Sigmoid colon (tissue), 7 donors: ENCODE data around the gene KIF22. TPM values are rescaled to one million over a fixed set of nuclear protein-coding genes. Genes with fewer than 3 reads are reported as not detected.

Experiments
- DNase-seq: peaks from one replicate; pipeline ENCODE4 v3.0.0-alpha.2; 2019
- H3K27ac ChIP-seq, 4 donors: fragments of 200-600 bp; sonication (generic); one replicate each; pipeline ENCODE4 v1.5.1; 2016 to 2019; ENCODE audit warnings: mild to moderate bottlenecking in 1 of 4
- H3K27me3 ChIP-seq, 3 donors: fragments of 200-600 bp; sonication (generic); one replicate each; pipeline ENCODE4 v1.5.1; 2019; ENCODE audit warnings: mild to moderate bottlenecking in 1 of 3
- H3K36me3 ChIP-seq, 4 donors: fragments of 200-600 bp; sonication (generic); one replicate each; pipeline ENCODE4 v1.5.1; 2016 to 2019
- H3K4me1 ChIP-seq, 4 donors: fragments of 200-600 bp; sonication (generic); one replicate each; pipeline ENCODE4 v1.5.1; 2017 to 2019
- H3K4me3 ChIP-seq, 4 donors: fragments of 200-600 bp; sonication (generic); one replicate each; pipeline ENCODE4 v1.5.1; 2017 to 2019; ENCODE audit warnings: mild to moderate bottlenecking in 2 of 4, moderate library complexity in 1 of 4
- H3K9me3 ChIP-seq, 4 donors: fragments of 200-600 bp in 3 of 4; sonication (generic) in 3 of 4; one replicate each; pipeline versions ENCODE4 v1.5.1 to v1.6.1; 2013 to 2019
- CTCF ChIP-seq, 4 experiments: fragments of 450-650 bp in 3 of 4; fragments of 200-600 bp in 1 of 4; IDR thresholded peaks; one replicate each; pipeline ENCODE4 v1.5.1; 2016 to 2019; ENCODE audit warnings: antibody characterized with exemption in 4 of 4, mild to moderate bottlenecking in 3 of 4, moderate library complexity in 2 of 4
- EP300 ChIP-seq, 4 donors: sonication (generic); formaldehyde crosslinking; IDR thresholded peaks; one replicate each; pipeline ENCODE4 v1.6.1; 2017; ENCODE audit warnings: antibody characterized with exemption in 4 of 4
- POLR2A ChIP-seq, 2 donors: fragments of 450-650 bp; IDR thresholded peaks; one replicate each; pipeline ENCODE4 v1.6.1; 2016; ENCODE audit warnings: antibody characterized with exemption in 2 of 2, mild to moderate bottlenecking in 2 of 2, moderate library complexity in 2 of 2
- POLR2AphosphoS5 ChIP-seq, 4 donors: sonication (generic); formaldehyde crosslinking; IDR thresholded peaks; one replicate each; pipeline ENCODE4 v1.6.1; 2017; ENCODE audit warnings: antibody characterized with exemption in 4 of 4
- WGBS, 2 donors: extraction: QIAGEN DNeasy Blood & Tissue Kit; methylation state at CpG; one replicate each; pipeline ENCODE4 v1.1.7; 2013; 5-methylcytosine and 5-hydroxymethylcytosine counted together
- intact Hi-C: fragments of 100-400 bp; cut with DNase I; formaldehyde crosslinking; loops from one replicate; pipeline ENCODE4 v1.15.1; 2023
- polyA plus RNA-seq, 3 donors: library from polyadenylated mRNA; stranded (reverse); fragments of 200-250 nt; gene quantifications; one replicate each; pipeline ENCODE4 v1.2.3, GENCODE V29; 2013
- total RNA-seq, 4 donors: library from RNA; depleted of rRNA; stranded (reverse); fragments of >200 nt; gene quantifications; one replicate each; pipeline ENCODE4 v1.1.0, GENCODE V29; 2016
- donor health status: healthy with polysubstance abuse.
- donor health status: Bipolar disorder and iron deficiency.
- donor health status: healthy.

KIF22 gene
- 10 to 100 TPM; 11.5 to 16.1 (median 13.7) TPM for total RNA-seq
- polyA plus RNA-seq, result 10 to 100 TPM; 28.0 to 71.5 (median 31.2) TPM

- Histone ChIP-seq H3K36me3 (no peaks in the 10 kb centered on the region), H3K9me3 (no peaks in the 10 kb centered on the region), H3K4me3 (peak within 1 kb of the TSS; percentile 71 to 99 (median 76)), H3K27ac (peak within 1 kb of the TSS; percentile 83 to 94 (median 88)), H3K27me3 (no peaks in the 10 kb centered on the region), H3K4me1 (peaks cover 0 to 23% (median 16%) of the 10 kb centered on the region in 4 donors)
- 1% methylated on average over 67 of the region's 67 CpGs for WGBS, 2 donors
- peak; percentile 100 for DNase-seq
- intact Hi-C loops, result loop anchor here (1.0 kb wide), 1 partner anchor 15 kb away; no protein-coding TSS in a partner anchor
- TF ChIP-seq POLR2A (IDR thresholded peaks at IDR 0.05) (peak; percentile 25 to 61), POLR2AphosphoS5 (IDR thresholded peaks at IDR 0.05) (peak; percentile 79 to 92 (median 90)), EP300 (IDR thresholded peaks at IDR 0.05) (peak in 1 of 4 donors; percentile 35), CTCF (IDR thresholded peaks at IDR 0.05) (peak; percentile 59 to 85 (median 72))
Measured at GRCh38 chr16:29790183-29790948, at the start of gene KIF22. TSS of gene KIF22 (plus strand) at chr16:29790751. CDS start at chr16:29790760, 9 bp downstream.

- H3K36me3 ChIP-seq, result no peaks in the 10 kb centered on the region
- intact Hi-C loops, result no loop called here
- TF ChIP-seq EP300 (IDR thresholded peaks at IDR 0.05) (no peak), POLR2AphosphoS5 (IDR thresholded peaks at IDR 0.05) (no peak), POLR2A (IDR thresholded peaks at IDR 0.05) (no peak), CTCF (IDR thresholded peaks at IDR 0.05) (no peak)
- 54 to 72% methylated on average over 7 of the region's 7 CpGs for WGBS, 2 donors
- no peaks in the 10 kb centered on the region for H3K4me1 ChIP-seq
- DNase-seq, result no peak
- H3K27me3 ChIP-seq, result peaks cover 0 to 5% (median 0%) of the 10 kb centered on the region in 3 donors
- H3K9me3 ChIP-seq, result no peaks in the 10 kb centered on the region
- no peak overlapping the region for H3K27ac ChIP-seq
- no peak overlapping the region for H3K4me3 ChIP-seq
Measured at GRCh38 chr16:29742683-29743275, 47.8 kb upstream of the KIF22 start.

- no peak overlapping the region for H3K27ac ChIP-seq
- DNase-seq, result no peak
- TF ChIP-seq POLR2AphosphoS5 (IDR thresholded peaks at IDR 0.05), result no peak
- no peak for TF ChIP-seq EP300 (IDR thresholded peaks at IDR 0.05)
- no peak for TF ChIP-seq CTCF (IDR thresholded peaks at IDR 0.05)
- no peak for TF ChIP-seq POLR2A (IDR thresholded peaks at IDR 0.05)
- intact Hi-C loops, result no loop called here
- H3K9me3 ChIP-seq, result no peaks in the 10 kb centered on the region
- H3K27me3 ChIP-seq, result peaks cover 0 to 5% (median 0%) of the 10 kb centered on the region in 3 donors
- no peak overlapping the region for H3K4me3 ChIP-seq
- WGBS, 2 donors, result 74 to 83% methylated on average over 5 of the region's 5 CpGs
- H3K4me1 ChIP-seq, result no peaks in the 10 kb centered on the region
- no peaks in the 10 kb centered on the region for H3K36me3 ChIP-seq
Measured at GRCh38 chr16:29743475-29743826, 47.1 kb upstream of the KIF22 start.

- Histone ChIP-seq H3K9me3 (no peaks in the 10 kb centered on the region), H3K4me3 (no peak overlapping the region), H3K27ac (no peak overlapping the region), H3K27me3 (peaks cover 0 to 5% (median 0%) of the 10 kb centered on the region in 3 donors), H3K4me1 (no peaks in the 10 kb centered on the region), H3K36me3 (no peaks in the 10 kb centered on the region)
- WGBS, 2 donors, result 80 to 81% methylated on average over 21 of the region's 21 CpGs
- TF ChIP-seq POLR2A (IDR thresholded peaks at IDR 0.05), result no peak
- TF ChIP-seq POLR2AphosphoS5 (IDR thresholded peaks at IDR 0.05), result no peak
- TF ChIP-seq EP300 (IDR thresholded peaks at IDR 0.05), result no peak
- no peak for TF ChIP-seq CTCF (IDR thresholded peaks at IDR 0.05)
- no peak for DNase-seq
- intact Hi-C loops, result no loop called here
Measured at GRCh38 chr16:29743827-29744531, 46.6 kb upstream of the KIF22 start.
